Motor neuron (in vitro differentiated cells): ENCODE data around the gene RBMS1. TPM values are rescaled to one million over a fixed set of nuclear protein-coding genes. Genes with fewer than 3 reads are reported as not detected.

Experiments
- ATAC-seq, 8 experiments: fragments of 200-7000 bp; cut with Tn5 transposase; replicated peaks in 6 of 8; 2 replicates each; pipeline ENCODE4 v1.8.0; 2021; ENCODE audit warnings: mild to moderate bottlenecking in 8 of 8, moderate library complexity in 8 of 8
- H3K27ac ChIP-seq, 2 donors: fragments of 250-450 bp; sonication (Bioruptor Pico); 2 replicates each; pipeline ENCODE4 v1.9.0; 2021; ENCODE audit warnings: antibody characterized with exemption in 2 of 2, mild to moderate bottlenecking in 2 of 2, moderate library complexity in 1 of 2
- H3K4me1 ChIP-seq, 2 donors: fragments of 250-450 bp; sonication (Bioruptor Pico); replicated peaks in 1 of 2; 2 replicates each; pipeline ENCODE4 v1.6.1; 2021; ENCODE audit warnings: antibody characterized with exemption in 2 of 2, mild to moderate bottlenecking in 2 of 2, moderate library complexity in 1 of 2
- H3K4me3 ChIP-seq, 5 donors: fragments of 250-450 bp; sonication (Bioruptor Pico); 2 replicates each; pipeline ENCODE4 v1.9.0; 2021; ENCODE audit warnings: antibody characterized with exemption in 5 of 5, mild to moderate bottlenecking in 5 of 5, moderate library complexity in 4 of 5
- WGBS, 10 experiments: fragments of 450-650 bp; shearing (Covaris generic); methylation state at CpG; one replicate each; pipeline ENCODE4 v1.0.0; 2022; 5-methylcytosine and 5-hydroxymethylcytosine counted together
- in situ Hi-C, 9 experiments: fragments of 400-800 bp; cut with MboI; loops; one replicate each; pipeline ENCODE4 v1.15.0; 2021; ENCODE audit warnings: low sequenced_read_pairs in 9 of 9, low pct_unique_long_range_greater_than_20kb in 2 of 9; ENCODE audit not compliant: unreplicated experiment in 9 of 9
- total RNA-seq, 8 experiments: library from RNA; unstranded; fragments of 300-600 nt; gene quantifications; 2 replicates each; pipeline versions ENCODE4 v1.2.3 to v1.2.4, GENCODE V29; 2022

The RBMS1 gene
- total RNA-seq, 8 experiments from 2014 or later: 17.9 to 172 (median 53.5) TPM

- Histone ChIP-seq H3K4me3 (no peak overlapping the region), H3K4me1 (no peaks in the 10 kb centered on the region), H3K27ac (no peak overlapping the region)
- peak in 2 of 8 experiments; percentile 10 to 54 for ATAC-seq
- in situ Hi-C loops: loop anchor here in 1 of 9 experiments (25.0 kb wide), 1 partner anchor 678 kb away; no protein-coding TSS in a partner anchor
These were observed 184.0 kb downstream of the RBMS1 start for GRCh38 chr2:160309585-160309984.

- H3K27ac ChIP-seq: no peak overlapping the region
- in situ Hi-C loops: loop anchor here in 1 of 9 experiments (25.0 kb wide), 1 partner anchor 678 kb away; no protein-coding TSS in a partner anchor
- no peak for ATAC-seq
- H3K4me1 ChIP-seq: no peaks in the 10 kb centered on the region
- 10 to 96% (median 80%) methylated on average over 1 to 4 of the region's 5 CpGs; no CpG with 5 or more reads in 3 of the 10 experiments for WGBS, 10 experiments
- no peak overlapping the region for H3K4me3 ChIP-seq
These were observed 184.7 kb downstream of the RBMS1 start for GRCh38 chr2:160308915-160309314.

- no peak for ATAC-seq
- H3K27ac ChIP-seq: no peak overlapping the region
These were observed 185.1 kb downstream of the RBMS1 start for GRCh38 chr2:160308476-160308875.

GRCh38 chr2:160306985-160307384, 186.6 kb downstream of the RBMS1 start:
- in situ Hi-C loops: loop anchor here in 1 of 9 experiments (25.0 kb wide), 1 partner anchor 680 kb away; no protein-coding TSS in a partner anchor
- ATAC-seq: peak in 4 of 8 experiments; percentile 40 to 87 (median 82)
- H3K27ac ChIP-seq: no peak overlapping the region
- H3K4me1 ChIP-seq: no peaks in the 10 kb centered on the region
- 0 to 100% (median 73%) methylated on average over 2 to 10 of the region's 10 CpGs; no CpG with 5 or more reads in 1 of the 10 experiments for WGBS, 10 experiments
- no peak overlapping the region for H3K4me3 ChIP-seq

More at GRCh38 chr2:160308476-160308875, 185.1 kb downstream of the RBMS1 start:
- no peak overlapping the region for H3K4me3 ChIP-seq
- in situ Hi-C loops: loop anchor here in 1 of 9 experiments (25.0 kb wide), 1 partner anchor 679 kb away; no protein-coding TSS in a partner anchor
- H3K4me1 ChIP-seq: no peaks in the 10 kb centered on the region
- WGBS, 10 experiments: 69 to 100% (median 96%) methylated on average over 1 to 3 of the region's 3 CpGs; no CpG with 5 or more reads in 2 of the 10 experiments

- Histone ChIP-seq H3K27ac (no peak overlapping the region), H3K4me3 (no peak overlapping the region), H3K4me1 (no peaks in the 10 kb centered on the region)
- in situ Hi-C loops: loop anchor here in 1 of 9 experiments (25.0 kb wide), 1 partner anchor 682 kb away; no protein-coding TSS in a partner anchor
- ATAC-seq: no peak
- WGBS, 10 experiments: 67 to 100% (median 100%) methylated on average over 1 to 4 of the region's 4 CpGs; no CpG with 5 or more reads in 1 of the 10 experiments
These were observed 188.4 kb downstream of the RBMS1 start for GRCh38 chr2:160305081-160305750.

GRCh38 chr2:160303527-160303926, 190.1 kb downstream of the RBMS1 start:
- in situ Hi-C loops: loop anchor here in 1 of 9 experiments (25.0 kb wide), 1 partner anchor 684 kb away; no protein-coding TSS in a partner anchor
- Histone ChIP-seq H3K4me1 (no peaks in the 10 kb centered on the region), H3K27ac (no peak overlapping the region), H3K4me3 (no peak overlapping the region)
- 80 to 100% (median 90%) methylated on average over 1 to 3 of the region's 3 CpGs for WGBS, 10 experiments
- no peak for ATAC-seq

GRCh38 chr2:160303076-160303475, 190.5 kb downstream of the RBMS1 start:
- Histone ChIP-seq H3K4me1 (no peaks in the 10 kb centered on the region), H3K4me3 (no peak overlapping the region), H3K27ac (no peak overlapping the region)
- in situ Hi-C loops: loop anchor here in 1 of 9 experiments (25.0 kb wide), 1 partner anchor 684 kb away; no protein-coding TSS in a partner anchor
- 50 to 100% (median 87%) methylated on average over 2 of the region's 2 CpGs; no CpG with 5 or more reads in 6 of the 10 experiments for WGBS, 10 experiments
- ATAC-seq: peak in 1 of 8 experiments; percentile 29

- ATAC-seq: peak in 1 of 8 experiments; percentile 23
- 78 to 100% (median 100%) methylated on average over 1 to 2 of the region's 2 CpGs; no CpG with 5 or more reads in 3 of the 10 experiments for WGBS, 10 experiments
- no peak overlapping the region for H3K4me3 ChIP-seq
- no peak overlapping the region for H3K27ac ChIP-seq
- in situ Hi-C loops: loop anchor here in 1 of 9 experiments (25.0 kb wide), 1 partner anchor 686 kb away; no protein-coding TSS in a partner anchor
- no peaks in the 10 kb centered on the region for H3K4me1 ChIP-seq
These were observed 192.2 kb downstream of the RBMS1 start for GRCh38 chr2:160301420-160301819.

- H3K27ac ChIP-seq: no peak overlapping the region
- peak in 1 of 8 experiments; percentile 15 for ATAC-seq
- in situ Hi-C loops: loop anchor here in 1 of 9 experiments (25.0 kb wide), 1 partner anchor 687 kb away; no protein-coding TSS in a partner anchor
- WGBS, 10 experiments: 40 to 100% (median 80%) methylated on average over 1 of the region's 1 CpG; no CpG with 5 or more reads in 3 of the 10 experiments
- no peak overlapping the region for H3K4me3 ChIP-seq
- H3K4me1 ChIP-seq: no peaks in the 10 kb centered on the region
These were observed 193.4 kb downstream of the RBMS1 start for GRCh38 chr2:160300203-160300602.

- H3K4me1 ChIP-seq: no peaks in the 10 kb centered on the region
- H3K4me3 ChIP-seq: no peak overlapping the region
- H3K27ac ChIP-seq: no peak overlapping the region
- in situ Hi-C loops: no loop called here
- WGBS, 10 experiments: 14 to 94% (median 87%) methylated on average over 1 to 3 of the region's 3 CpGs; no CpG with 5 or more reads in 2 of the 10 experiments
- peak in 3 of 8 experiments; percentile 15 to 67 (median 35) for ATAC-seq
These were observed 194.1 kb downstream of the RBMS1 start for GRCh38 chr2:160299540-160299939.

- H3K27ac ChIP-seq: no peak overlapping the region
- in situ Hi-C loops: no loop called here
- 25 to 100% (median 94%) methylated on average over 1 of the region's 1 CpG; no CpG with 5 or more reads in 4 of the 10 experiments for WGBS, 10 experiments
- no peak overlapping the region for H3K4me3 ChIP-seq
- H3K4me1 ChIP-seq: no peaks in the 10 kb centered on the region
- ATAC-seq: peak in 2 of 8 experiments; percentile 41 to 46
These were observed 194.6 kb downstream of the RBMS1 start for GRCh38 chr2:160298960-160299359.

GRCh38 chr2:160295519-160296207, 197.9 kb downstream of the RBMS1 start:
- no peak overlapping the region for H3K4me3 ChIP-seq
- no peak for ATAC-seq
- no peaks in the 10 kb centered on the region for H3K4me1 ChIP-seq
- in situ Hi-C loops: no loop called here
- 27 to 100% (median 77%) methylated on average over 2 to 7 of the region's 7 CpGs for WGBS, 10 experiments
- no peak overlapping the region for H3K27ac ChIP-seq

GRCh38 chr2:160294889-160295288, 198.7 kb downstream of the RBMS1 start:
- in situ Hi-C loops: no loop called here
- H3K27ac ChIP-seq: no peak overlapping the region
- no peak for ATAC-seq
- H3K4me3 ChIP-seq: no peak overlapping the region
- H3K4me1 ChIP-seq: no peaks in the 10 kb centered on the region
